HK-2 (cell line): ENCODE data around the gene TTC9.

Source experiments
- DNase-seq: peaks from one replicate; pipeline ENCODE4 v3.0.0-alpha.2; 2018; ENCODE audit not compliant: unreplicated experiment

TTC9 gene

GRCh38 chr14:70716483-70716882 is 74.8 kb downstream of the TTC9 start:
- no peak for DNase-seq

DNA sequence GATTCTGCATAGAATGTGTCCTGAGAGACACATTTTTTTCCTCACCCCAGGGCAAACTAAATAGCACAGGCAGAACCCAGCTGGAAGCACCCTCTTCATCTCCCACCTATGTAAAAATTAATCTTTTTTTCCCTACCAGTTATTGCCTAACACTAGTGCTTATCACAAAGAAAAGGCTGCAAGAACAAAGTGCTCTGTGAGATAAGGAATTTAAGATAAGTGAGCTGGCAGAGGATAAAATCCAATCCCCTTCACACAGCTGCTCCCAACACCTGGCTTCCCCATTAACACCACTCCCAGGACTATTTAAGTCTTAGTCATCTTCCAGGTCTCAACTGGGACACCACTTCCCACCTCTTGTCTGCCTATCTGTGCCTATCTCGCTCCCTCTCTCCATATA is 75.2 kb downstream of the TTC9 start:
- DNase-seq = no peak

DNA sequence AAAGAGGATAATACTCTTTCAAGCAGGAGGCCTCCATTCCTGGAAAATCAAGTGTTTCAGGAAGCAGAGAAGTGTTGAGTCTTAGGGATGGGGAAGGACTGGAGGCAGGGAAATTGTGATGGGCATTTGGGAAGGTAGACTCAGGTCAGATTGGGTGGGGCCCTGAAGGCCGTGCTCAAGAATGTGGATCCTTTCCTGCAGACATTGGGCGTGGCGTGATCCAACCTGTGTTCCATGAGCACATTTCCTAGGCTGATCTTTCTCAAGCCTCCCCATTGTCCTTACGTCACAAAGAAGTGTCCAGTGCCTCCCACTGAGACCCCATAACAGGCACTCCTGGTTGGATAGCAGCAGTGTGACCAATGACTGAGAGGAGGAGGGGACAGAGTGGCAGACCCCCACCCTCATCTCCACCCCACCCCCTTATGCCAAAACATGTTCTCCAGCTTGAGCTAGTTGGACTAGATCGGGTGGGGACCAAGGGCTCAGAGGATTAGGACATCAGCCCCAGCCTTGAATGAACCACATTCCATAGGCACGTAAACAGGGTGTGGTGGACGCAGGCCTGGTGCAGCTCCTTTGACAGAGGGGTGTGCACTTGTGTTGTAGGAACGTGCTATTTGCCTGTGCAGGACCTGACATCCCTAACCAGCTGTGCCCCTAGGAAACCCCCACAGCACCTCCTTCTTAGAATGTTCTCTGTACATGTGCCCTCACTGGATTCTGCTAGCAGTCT is 76.8 kb downstream of the TTC9 start:
- no peak for DNase-seq

- DNase-seq = no peak
These were observed 79.8 kb downstream of the TTC9 start for GRCh38 chr14:70721542-70721941.

GRCh38 chr14:70722418-70722817 is 80.7 kb downstream of the TTC9 start:
- no peak for DNase-seq

DNA sequence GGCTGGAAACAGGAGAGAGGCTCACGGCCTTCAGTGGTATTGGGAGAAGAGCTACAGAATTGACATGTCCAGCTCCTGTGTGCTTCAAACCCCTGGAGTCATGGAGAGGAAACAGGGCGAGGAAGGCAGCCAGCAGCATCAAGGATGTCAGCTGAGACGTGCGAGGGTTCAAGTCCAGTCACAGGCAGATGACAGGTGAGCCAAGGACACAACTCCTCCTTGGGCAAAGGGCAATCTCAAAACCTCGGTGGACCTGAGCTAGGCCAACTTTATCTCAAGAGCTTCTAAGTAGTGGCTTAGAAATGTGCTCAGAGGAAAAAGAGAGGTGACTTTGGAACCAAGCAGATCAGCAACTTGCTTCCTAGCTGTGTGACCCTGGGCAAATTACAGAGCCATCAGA is 81.6 kb downstream of the TTC9 start:
- no peak for DNase-seq

- no peak for DNase-seq
These were observed 82.4 kb downstream of the TTC9 start for GRCh38 chr14:70724110-70724509.

DNA sequence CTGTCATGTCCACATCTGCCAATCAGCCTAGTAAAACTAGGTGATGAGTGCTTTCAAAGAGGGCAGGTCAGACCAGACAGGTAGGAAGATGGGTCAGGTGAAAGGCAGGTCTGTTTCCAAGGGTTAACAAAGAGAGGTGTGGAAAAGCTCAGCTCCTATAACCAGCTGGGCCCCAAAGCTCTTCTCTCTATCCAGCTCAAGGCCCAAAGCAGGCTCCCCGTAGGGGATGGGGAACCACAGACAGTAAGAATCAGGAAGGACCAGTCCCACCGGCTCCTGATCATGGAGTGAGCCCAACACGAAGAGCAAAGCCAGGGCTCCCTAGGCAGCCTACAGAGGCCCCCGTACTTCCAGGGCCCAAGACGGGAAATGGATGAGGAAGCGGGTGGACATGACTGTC is 83.2 kb downstream of the TTC9 start:
- DNase-seq = no peak
